ENCODE results near the gene ADD1. TPM values are rescaled to one million over a fixed set of nuclear protein-coding genes. Genes with fewer than 3 reads are reported as not detected.

The ADD1 gene
- total RNA-seq, 6 experiments from 2014 or later: 276 to 332 (median 321) TPM

DNA sequence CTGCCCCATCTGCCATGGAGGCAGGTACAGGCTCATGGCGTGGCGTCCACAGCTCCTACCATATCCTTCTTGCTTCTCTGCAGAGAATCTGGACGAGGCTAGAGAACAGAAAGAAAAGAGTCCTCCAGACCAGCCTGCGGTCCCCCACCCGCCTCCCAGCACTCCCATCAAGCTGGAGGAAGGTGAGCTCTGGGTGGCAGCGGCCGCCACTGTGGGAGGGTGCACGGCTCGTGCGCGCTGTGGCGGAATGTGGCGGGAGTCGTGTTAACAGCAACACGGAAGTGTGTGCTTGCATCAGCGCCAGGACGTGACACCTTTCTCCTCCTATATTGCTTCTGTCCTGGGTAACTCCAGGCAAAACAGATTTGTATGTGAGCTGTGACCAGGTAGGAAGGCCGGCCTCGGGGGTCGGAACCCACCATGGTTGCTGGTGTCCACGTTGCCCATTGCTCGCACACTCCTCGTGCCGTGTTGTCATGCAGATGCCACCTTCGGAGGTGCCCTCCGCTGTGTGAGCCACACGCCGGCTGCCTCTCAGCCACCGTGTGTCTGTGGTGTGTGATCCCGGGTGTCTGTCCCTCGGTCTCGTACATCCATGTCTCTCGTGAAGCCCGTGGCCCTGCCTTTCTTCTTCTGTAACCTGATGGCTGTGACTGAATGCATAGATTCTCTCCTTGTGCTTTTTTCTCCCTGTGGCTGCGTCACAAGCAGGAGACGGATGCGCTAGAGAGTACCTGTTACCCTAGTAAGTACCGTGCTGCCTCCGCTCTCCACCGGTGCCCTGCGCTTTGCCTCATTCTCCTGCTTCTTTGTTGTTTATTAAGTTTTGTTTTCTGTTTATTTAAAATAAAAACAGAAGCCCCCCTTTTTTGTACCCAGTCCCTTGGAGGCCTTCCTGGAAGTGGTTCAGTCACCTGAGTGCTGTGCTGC, 82.6 kb downstream of the ADD1 start:
- no peak for DNase-seq
- H3K27ac Mint-ChIP-seq: no peak overlapping the region
- H3K9me3 Mint-ChIP-seq: no peaks in the 10 kb centered on the region
- H3K27me3 Mint-ChIP-seq (ENCODE audit: insufficient read depth): no peaks in the 10 kb centered on the region; the same call in 1 of the 2 replicates
- H3K4me3 Mint-ChIP-seq: no peak overlapping the region
- H3K4me1 Mint-ChIP-seq (ENCODE audit: low read depth): peaks cover 13% of the 10 kb centered on the region
- H3K36me3 Mint-ChIP-seq (ENCODE audit: low read depth): peaks cover 32% of the 10 kb centered on the region; the same call in 1 of the 2 replicates
- TF ChIP-seq CTCF (IDR thresholded peaks at IDR 0.05): no peak

- H3K27me3 Mint-ChIP-seq (ENCODE audit: insufficient read depth): no peaks in the 10 kb centered on the region; the same call in 1 of the 2 replicates
- DNase-seq: no peak
- H3K36me3 Mint-ChIP-seq (ENCODE audit: low read depth): peaks cover 26% of the 10 kb centered on the region; the same call in 1 of the 2 replicates
- no peak for TF ChIP-seq CTCF (IDR thresholded peaks at IDR 0.05)
- H3K27ac Mint-ChIP-seq: no peak overlapping the region
- no peaks in the 10 kb centered on the region for H3K9me3 Mint-ChIP-seq
- H3K4me1 Mint-ChIP-seq (ENCODE audit: low read depth): peaks cover 4% of the 10 kb centered on the region
- H3K4me3 Mint-ChIP-seq: no peak overlapping the region
These were observed 83.5 kb downstream of the ADD1 start for GRCh38 chr4:2927016-2927695.

DNA sequence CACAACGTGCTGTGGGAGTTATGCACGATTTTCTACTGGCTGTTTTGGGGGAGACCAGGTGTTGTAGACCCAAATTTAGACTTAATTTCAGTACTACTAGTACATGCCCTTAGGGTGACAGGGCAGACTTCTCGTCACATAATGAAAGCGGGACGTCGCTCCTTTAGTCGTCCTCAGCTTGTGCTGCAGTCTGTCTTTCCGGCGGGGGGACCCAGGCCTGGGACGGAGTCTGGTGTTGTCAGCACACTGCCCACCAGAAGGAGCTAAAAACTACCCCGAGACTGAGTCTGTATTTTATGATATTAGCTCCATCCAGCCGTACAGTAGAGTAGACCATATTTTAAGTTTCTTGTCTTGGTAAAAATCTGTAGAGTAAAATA, 84.0 kb downstream of the ADD1 start:
- Mint-ChIP-seq H3K27me3 (ENCODE audit: insufficient read depth) (no peaks in the 10 kb centered on the region; the same call in 1 of the 2 replicates), H3K9me3 (no peaks in the 10 kb centered on the region), H3K4me3 (no peak overlapping the region), H3K4me1 (ENCODE audit: low read depth) (no peaks in the 10 kb centered on the region), H3K36me3 (ENCODE audit: low read depth) (peaks cover 23% of the 10 kb centered on the region; the same call in 1 of the 2 replicates), H3K27ac (peak overlapping the region; percentile 20; the same call in 1 of the 2 replicates)
- TF ChIP-seq CTCF (IDR thresholded peaks at IDR 0.05): no peak
- DNase-seq: no peak

DNA sequence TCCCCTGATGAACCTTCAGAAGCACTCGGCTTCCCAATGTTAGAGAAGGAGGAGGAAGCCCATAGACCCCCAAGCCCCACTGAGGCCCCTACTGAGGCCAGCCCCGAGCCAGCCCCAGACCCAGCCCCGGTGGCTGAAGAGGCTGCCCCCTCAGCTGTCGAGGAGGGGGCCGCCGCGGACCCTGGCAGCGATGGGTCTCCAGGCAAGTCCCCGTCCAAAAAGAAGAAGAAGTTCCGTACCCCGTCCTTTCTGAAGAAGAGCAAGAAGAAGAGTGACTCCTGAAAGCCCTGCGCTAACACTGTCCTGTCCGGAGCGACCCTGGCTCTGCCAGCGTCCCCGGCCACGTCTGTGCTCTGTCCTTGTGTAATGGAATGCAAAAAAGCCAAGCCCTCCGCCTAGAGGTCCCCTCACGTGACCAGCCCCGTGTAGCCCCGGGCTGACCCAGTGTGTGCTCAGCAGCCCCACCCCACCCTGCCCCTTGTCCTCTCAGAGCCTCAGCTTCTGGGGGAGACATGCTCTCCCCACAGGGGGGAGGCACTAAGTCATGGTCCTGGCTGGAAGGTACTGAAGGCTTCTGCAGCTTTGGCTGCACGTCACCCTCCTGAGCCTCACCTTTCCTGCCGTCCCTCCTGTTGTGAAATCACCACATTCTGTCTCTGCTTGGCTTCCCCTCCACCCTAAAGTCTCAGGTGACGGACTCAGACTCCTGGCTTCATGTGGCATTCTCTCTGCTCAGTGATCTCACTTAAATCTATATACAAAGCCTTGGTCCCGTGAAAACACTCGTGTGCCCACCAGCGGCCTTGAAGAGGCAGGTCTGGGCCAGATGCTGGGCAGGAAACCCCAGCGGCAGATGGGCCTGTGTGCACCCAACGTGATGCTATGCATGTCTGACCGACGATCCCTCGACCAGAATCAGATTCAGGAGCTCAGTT, 84.9 kb downstream of the ADD1 start:
- DNase-seq: no peak
- TF ChIP-seq CTCF (IDR thresholded peaks at IDR 0.05): no peak
- Mint-ChIP-seq H3K9me3 (no peaks in the 10 kb centered on the region; the same call in 1 of the 2 replicates), H3K4me3 (no peak overlapping the region), H3K27me3 (ENCODE audit: insufficient read depth) (peaks cover 4% of the 10 kb centered on the region; the same call in 1 of the 2 replicates), H3K36me3 (ENCODE audit: low read depth) (peaks cover 27% of the 10 kb centered on the region), H3K27ac (peak overlapping the region; percentile 20; the same call in 1 of the 2 replicates), H3K4me1 (ENCODE audit: low read depth) (peaks cover 6% of the 10 kb centered on the region)

GRCh38 chr4:2929469-2929868, 85.8 kb downstream of the ADD1 start:
- no peak for TF ChIP-seq CTCF (IDR thresholded peaks at IDR 0.05)
- H3K36me3 Mint-ChIP-seq (ENCODE audit: low read depth): peaks cover 27% of the 10 kb centered on the region
- no peak for DNase-seq

More at GRCh38 chr4:2929469-2929868, 85.8 kb downstream of the ADD1 start:
- peaks cover 4% of the 10 kb centered on the region; the same call in 1 of the 2 replicates for H3K27me3 Mint-ChIP-seq (ENCODE audit: insufficient read depth)
- H3K4me1 Mint-ChIP-seq (ENCODE audit: low read depth): peaks cover 6% of the 10 kb centered on the region
- no peak overlapping the region for H3K27ac Mint-ChIP-seq
- no peaks in the 10 kb centered on the region; the same call in 1 of the 2 replicates for H3K9me3 Mint-ChIP-seq
- no peak overlapping the region for H3K4me3 Mint-ChIP-seq

Measured in HFFc6 (cell line).